Measurements from ENCODE around the gene IFNL2. TPM values are rescaled to one million over a fixed set of nuclear protein-coding genes. Genes with fewer than 3 reads are reported as not detected.

The IFNL2 gene
- total RNA-seq, 1 experiment from 2014 or later, result 0.33 TPM

GRCh38 chr19:39304701-39305571 is 36.7 kb downstream of the IFNL2 start:
- TF ChIP-seq TCF7L2 (IDR thresholded peaks at IDR 0.05; ENCODE audit: low read depth, low read length) (no peak), REST (IDR thresholded peaks at IDR 0.05; ENCODE audit: insufficient read depth in 1 of 2, low read depth in 2 of 2, low read length in 1 of 2) (no peak), POLR2AphosphoS5 (IDR thresholded peaks at IDR 0.05; ENCODE audit: low read depth, low read length) (no peak), SIN3A (IDR thresholded peaks at IDR 0.05; ENCODE audit: borderline replicate concordance, insufficient read depth, low read depth, low read length) (no peak), CTCF (IDR thresholded peaks at IDR 0.05) (no peak)
- no TSS peak for BruUV-seq (replicated peaks)
- Histone ChIP-seq H3K27me3 (ENCODE audit: control insufficient read depth, insufficient read depth, low read length) (peaks cover 16% of the 10 kb centered on the region; the same call in 1 of the 2 replicates), H3K9me3 (ENCODE audit: control insufficient read depth, insufficient read depth, low read depth, low read length) (no peaks in the 10 kb centered on the region), H3K27ac (ENCODE audit: low read length) (no peak overlapping the region), H3K36me3 (ENCODE audit: control insufficient read depth, insufficient read depth, low read length) (no peaks in the 10 kb centered on the region), H3K4me3 (ENCODE audit: low read depth in 2 of 2, low read length in 2 of 2) (no peak overlapping the region), H3K4me1 (ENCODE audit: control insufficient read depth, insufficient read depth, low read length) (peaks cover 9% of the 10 kb centered on the region; the same call in 1 of the 2 replicates)
- no peak for DNase-seq (ENCODE audit: low read depth, low spot score)
- ChIA-PET POLR2A (interaction anchor here (0.6 kb wide), 3 partner anchors 10 to 850 kb away, joined by 3 to 6 read pairs (median 6); no protein-coding TSS in a partner anchor), CTCF (interaction anchor here (0.5 to 4.2 kb wide), 8 partner anchors 8 to 472 kb away, joined by 3 to 27 read pairs (median 5); no protein-coding TSS in a partner anchor)
- intact Hi-C loops (cut with micrococcal nuclease; ENCODE audit: unreplicated experiment), result no loop called here
- in situ Hi-C loops (cut with HindIII; ENCODE audit: low pct_unique_long_range_greater_than_20kb, low sequenced_read_pairs), result loop anchor here (5.0 kb wide), 2 partner anchors 53 to 92 kb away; no protein-coding TSS in a partner anchor
- peak; percentile 18 for ATAC-seq

GRCh38 chr19:39306075-39306474 is 37.9 kb downstream of the IFNL2 start:
- Histone ChIP-seq H3K27ac (ENCODE audit: low read length) (no peak overlapping the region), H3K27me3 (ENCODE audit: control insufficient read depth, insufficient read depth, low read length) (peaks cover 16% of the 10 kb centered on the region; the same call in 1 of the 2 replicates), H3K9me3 (ENCODE audit: control insufficient read depth, insufficient read depth, low read depth, low read length) (no peaks in the 10 kb centered on the region), H3K36me3 (ENCODE audit: control insufficient read depth, insufficient read depth, low read length) (no peaks in the 10 kb centered on the region), H3K4me1 (ENCODE audit: control insufficient read depth, insufficient read depth, low read length) (peaks cover 9% of the 10 kb centered on the region; the same call in 1 of the 2 replicates), H3K4me3 (ENCODE audit: low read depth in 2 of 2, low read length in 2 of 2) (no peak overlapping the region)
- TF ChIP-seq TCF7L2 (IDR thresholded peaks at IDR 0.05; ENCODE audit: low read depth, low read length), result no peak
- TF ChIP-seq SIN3A (IDR thresholded peaks at IDR 0.05; ENCODE audit: borderline replicate concordance, insufficient read depth, low read depth, low read length), result no peak
- no peak for TF ChIP-seq POLR2AphosphoS5 (IDR thresholded peaks at IDR 0.05; ENCODE audit: low read depth, low read length)
- TF ChIP-seq CTCF (IDR thresholded peaks at IDR 0.05), result no peak
- TF ChIP-seq REST (IDR thresholded peaks at IDR 0.05; ENCODE audit: insufficient read depth in 1 of 2, low read depth in 2 of 2, low read length in 1 of 2), result no peak
- CTCF ChIA-PET, result interaction anchor here (0.5 to 4.2 kb wide), 4 partner anchors 21 to 919 kb away, joined by 3 to 27 read pairs (median 6); no protein-coding TSS in a partner anchor
- DNase-seq (ENCODE audit: low read depth, low spot score) (no peak), ATAC-seq (no peak)
- no TSS peak for BruUV-seq (replicated peaks)
- POLR2A ChIA-PET, result interaction anchor here (0.6 kb wide), 1 partner anchor 627 kb away, joined by 4 read pairs; no protein-coding TSS in a partner anchor
- intact Hi-C loops (cut with micrococcal nuclease; ENCODE audit: unreplicated experiment) (no loop called here), in situ Hi-C loops (cut with HindIII; ENCODE audit: low pct_unique_long_range_greater_than_20kb, low sequenced_read_pairs) (no loop called here)
